GM12865 (cell line): ENCODE results near the gene SPATA32.

ENCODE experiments used
- DNase-seq: peaks from one replicate; pipeline ENCODE4 v3.0.0; 2010; ENCODE audit warnings: low read depth
- H3K4me3 ChIP-seq: 2 replicates; pipeline ENCODE4 v1.5.1; 2011; ENCODE audit warnings: mild to moderate bottlenecking, low read depth, low read length, control low read depth
- CTCF ChIP-seq: IDR thresholded peaks from 2 replicates; pipeline ENCODE4 v1.5.1; 2011; ENCODE audit warnings: low read length, control low read depth, low read depth, inconsistent platforms; ENCODE audit not compliant: insufficient read depth; ENCODE audit errors: missing control alignments

SPATA32 gene

DNA sequence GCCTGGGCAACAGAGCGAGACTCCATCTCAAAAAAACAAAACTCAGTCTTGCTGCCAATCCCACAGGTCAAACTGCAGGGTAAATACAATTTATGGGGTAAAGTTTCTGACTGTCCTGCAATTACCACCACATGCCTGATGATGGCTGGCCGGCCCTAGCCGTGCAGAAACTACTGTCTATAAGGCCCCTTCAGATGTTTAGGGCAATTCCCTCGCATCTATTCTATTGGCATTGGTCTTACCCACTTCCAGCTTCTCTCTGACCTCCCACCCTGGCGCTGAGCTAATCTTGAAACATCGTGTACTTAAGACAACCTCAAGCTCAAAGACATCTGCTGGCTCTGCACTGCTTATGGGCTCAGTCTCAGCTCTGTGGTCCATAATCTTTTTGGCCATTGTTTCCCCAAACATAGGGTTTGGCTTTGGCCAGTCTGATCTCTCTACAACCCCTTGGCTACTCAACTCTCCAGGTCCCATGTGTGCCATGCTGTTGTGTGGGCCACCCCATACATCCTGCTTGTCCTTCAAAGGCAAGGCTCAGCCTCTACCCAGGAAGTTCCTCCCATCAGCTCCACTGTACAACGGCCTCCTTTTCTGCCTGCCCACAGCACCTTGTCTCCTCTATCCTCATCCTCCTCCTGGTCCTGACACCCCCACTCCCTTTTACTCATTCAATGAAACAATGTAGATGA is 38.3 kb upstream of the SPATA32 start:
- no peak for TF ChIP-seq CTCF
- peak; percentile 78 for DNase-seq
- no peak overlapping the region for H3K4me3 ChIP-seq

DNA sequence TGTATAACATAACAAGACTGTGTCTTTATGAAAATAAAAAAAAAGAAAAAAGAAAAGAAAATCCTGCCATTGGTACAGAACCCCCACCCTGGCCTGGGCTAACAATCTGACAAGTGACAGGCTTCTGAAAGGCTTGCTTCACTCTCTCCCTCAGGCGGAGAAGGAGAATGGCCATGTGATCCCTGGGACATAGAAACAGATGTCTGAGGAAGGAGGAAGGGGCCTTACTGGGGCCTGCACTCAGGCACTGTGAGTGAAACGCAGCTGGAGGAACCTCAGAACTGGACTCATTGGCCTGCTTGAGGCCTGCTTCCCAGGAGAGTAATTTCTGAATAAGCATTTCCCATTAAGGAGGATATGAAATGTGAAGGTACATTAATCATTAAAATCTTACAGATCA is 37.5 kb upstream of the SPATA32 start:
- H3K4me3 ChIP-seq, result no peak overlapping the region
- peak; percentile 45 for DNase-seq
- no peak for TF ChIP-seq CTCF

GRCh38 chr17:45298546-45299285 is 36.8 kb upstream of the SPATA32 start:
- DNase-seq, result peak; percentile 36

GRCh38 chr17:45296833-45297124 is 34.9 kb upstream of the SPATA32 start:
- no peak overlapping the region for H3K4me3 ChIP-seq
- no peak for DNase-seq
- TF ChIP-seq CTCF, result no peak

More at GRCh38 chr17:45298546-45299285, 36.8 kb upstream of the SPATA32 start:
- no peak overlapping the region for H3K4me3 ChIP-seq
- TF ChIP-seq CTCF, result no peak

GRCh38 chr17:45296003-45296832 is 34.3 kb upstream of the SPATA32 start:
- DNase-seq, result peak; percentile 75
- no peak for TF ChIP-seq CTCF
- H3K4me3 ChIP-seq, result no peak overlapping the region

DNA sequence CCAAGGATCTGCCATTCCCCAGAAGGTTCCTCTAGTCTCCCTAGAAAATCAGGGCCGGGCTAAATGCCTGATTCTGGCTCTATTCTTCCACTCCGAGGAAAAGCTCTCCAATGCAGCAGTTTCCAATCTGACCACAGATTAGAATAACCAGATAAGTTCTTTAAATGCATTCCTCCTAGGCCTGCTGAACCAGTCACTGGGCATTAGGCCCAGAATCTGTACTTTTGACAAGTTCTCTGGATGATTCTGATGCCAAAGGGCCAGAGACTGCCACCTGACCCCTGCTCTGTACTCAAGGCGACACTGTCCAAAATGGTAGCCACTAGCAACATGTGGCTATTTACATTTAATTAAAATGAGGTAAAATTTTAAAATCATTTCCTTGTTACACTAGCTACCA is 32.6 kb upstream of the SPATA32 start:
- no peak overlapping the region for H3K4me3 ChIP-seq
- no peak for DNase-seq
- TF ChIP-seq CTCF, result no peak
